Naive thymus-derived CD4-positive, alpha-beta T cell (primary cell): Measurements from ENCODE around the gene CTPS2. TPM values are rescaled to one million over a fixed set of nuclear protein-coding genes. Genes with fewer than 3 reads are reported as not detected.
"Not testable (repeated sequence)": the region's sequence is repeated elsewhere in the genome, so short reads cannot be mapped to it uniquely, and the experiment has no call there.

Experiments
- ATAC-seq: fragments of 150-1000 bp; cut with Tn5 transposase; 2 replicates; pipeline ENCODE4 v1.10.0; 2021; ENCODE audit warnings: mild to moderate bottlenecking, moderate library complexity
- CTCF ChIA-PET: fragments of 350-600 bp; sonication (Branson Sonifier 250); formaldehyde crosslinking; loops from one replicate; lab custom pipeline; 2021; ENCODE audit warnings: antibody characterized with exemption; lab: Charles Lee
- POLR2A ChIA-PET: fragments of 350-600 bp; sonication (Branson Sonifier 250); formaldehyde crosslinking; loops from one replicate; lab custom pipeline; 2021; ENCODE audit warnings: antibody characterized with exemption, inconsistent platforms; lab: Charles Lee
- DNase-seq, 9 donors: peaks; one replicate each; pipeline versions ENCODE4 v3.0.0 to v3.0.0-alpha.2; 2020 to 2022; ENCODE audit warnings: mixed read lengths in 1 of 9
- H3K27ac ChIP-seq: one replicate; pipeline ENCODE4 v1.7.0; 2013; ENCODE audit warnings: mild to moderate bottlenecking, low read depth, low read length, moderate library complexity
- H3K27me3 ChIP-seq, 2 donors: one replicate each; pipeline ENCODE4 v1.7.0; 2013; ENCODE audit warnings: low read length in 2 of 2, mild to moderate bottlenecking in 2 of 2, moderate library complexity in 2 of 2; ENCODE audit not compliant: control insufficient read depth in 2 of 2, insufficient read depth in 2 of 2
- H3K36me3 ChIP-seq, 3 experiments: 1 replicate in 2 of 3; 2 replicates in 1 of 3; pipeline ENCODE4 v1.7.0; 2013; ENCODE audit warnings: low read length in 3 of 3, mild to moderate bottlenecking in 3 of 3, moderate library complexity in 1 of 3; ENCODE audit not compliant: insufficient read depth in 3 of 3, control insufficient read depth in 2 of 3
- H3K4me1 ChIP-seq, 2 donors: one replicate each; pipeline ENCODE4 v1.7.0; 2013; ENCODE audit warnings: low read length in 2 of 2, mild to moderate bottlenecking in 2 of 2, moderate library complexity in 1 of 2; ENCODE audit not compliant: control insufficient read depth in 2 of 2, insufficient read depth in 2 of 2
- H3K4me3 ChIP-seq: 2 replicates; pipeline ENCODE4 v1.7.0; 2013; ENCODE audit warnings: mild to moderate bottlenecking, low read length
- H3K9me3 ChIP-seq, 3 experiments: 1 replicate in 2 of 3; 2 replicates in 1 of 3; pipeline ENCODE4 v1.7.0; 2013; ENCODE audit warnings: low read length in 3 of 3; ENCODE audit not compliant: control insufficient read depth in 2 of 3
- H3K27ac Mint-ChIP-seq, 9 donors: one replicate each; pipeline ENCODE4 v1.8.0; 2020 to 2022; ENCODE audit warnings: mixed read lengths in 9 of 9, mild to moderate bottlenecking in 8 of 9, moderate library complexity in 5 of 9, inconsistent platforms in 2 of 9
- H3K27me3 Mint-ChIP-seq, 5 donors: one replicate each; pipeline ENCODE4 v1.8.0; 2021 to 2022; ENCODE audit warnings: mixed read lengths in 5 of 5, mild to moderate bottlenecking in 1 of 5
- H3K36me3 Mint-ChIP-seq, 5 donors: one replicate each; pipeline ENCODE4 v1.8.0; 2020 to 2022; ENCODE audit warnings: mixed read lengths in 5 of 5, mild to moderate bottlenecking in 3 of 5, inconsistent platforms in 1 of 5
- H3K4me1 Mint-ChIP-seq, 7 donors: one replicate each; pipeline ENCODE4 v1.8.0; 2020 to 2022; ENCODE audit warnings: mixed read lengths in 7 of 7, mild to moderate bottlenecking in 3 of 7, inconsistent platforms in 1 of 7
- H3K4me3 Mint-ChIP-seq, 10 donors: one replicate each; pipeline ENCODE4 v1.8.0; 2020 to 2022; ENCODE audit warnings: mild to moderate bottlenecking in 10 of 10, mixed read lengths in 10 of 10, moderate library complexity in 6 of 10, inconsistent platforms in 2 of 10
- H3K9me3 Mint-ChIP-seq, 11 donors: one replicate each; pipeline ENCODE4 v1.8.0; 2020 to 2022; ENCODE audit warnings: mixed read lengths in 11 of 11, mild to moderate bottlenecking in 4 of 11, inconsistent platforms in 1 of 11, moderate library complexity in 1 of 11
- intact Hi-C, 2 donors: fragments of 100-400 bp; cut with micrococcal nuclease; formaldehyde crosslinking; loops; one replicate each; pipeline ENCODE4 v1.15.1; 2023
- polyA plus RNA-seq, 2 donors: library from polyadenylated mRNA; unstranded; fragments of 300-500 nt; fragmentation: Illumina TruSeq; gene quantifications; one replicate each; pipeline ENCODE4 v1.2.3, GENCODE V29; 2021
- total RNA-seq, 6 experiments: library from RNA in 5 of 6; stranded (reverse) in 5 of 6; gene quantifications; 1 replicate in 5 of 6; 2 replicates in 1 of 6; pipeline ENCODE4 v1.2.3 and lab custom pipeline; 2021 to 2026

The CTPS2 gene
- total and polyA plus RNA-seq, 7 experiments from 2014 or later, result 2.7 to 8.9 (median 5.6) TPM

GRCh38 chrX:16589211-16589610 is 123.3 kb downstream of the CTPS2 start:
- H3K27me3 ChIP-seq, result no peaks in the 10 kb centered on the region
- peaks cover 0 to 8% of the 10 kb centered on the region in 2 donors for H3K4me1 ChIP-seq
- intact Hi-C loops, result loop anchor here in 1 of 2 donors (10.0 kb wide), 1 partner anchor 46 kb away; no protein-coding TSS in a partner anchor
- no peak overlapping the region for H3K4me3 ChIP-seq
- ChIA-PET CTCF (no interaction called here), POLR2A (no interaction called here)
- H3K4me3 Mint-ChIP-seq, result no peak overlapping the region
- H3K9me3 ChIP-seq, result no peaks in the 10 kb centered on the region
- H3K36me3 ChIP-seq, result no peaks in the 10 kb centered on the region
- no peak overlapping the region for H3K27ac ChIP-seq
- peaks cover 0 to 22% (median 18%) of the 10 kb centered on the region in 7 donors for H3K4me1 Mint-ChIP-seq
- no peak for ATAC-seq
- H3K36me3 Mint-ChIP-seq, result peaks cover 0 to 31% (median 18%) of the 10 kb centered on the region in 5 donors
- H3K27ac Mint-ChIP-seq, result no peak overlapping the region
- no peaks in the 10 kb centered on the region for H3K27me3 Mint-ChIP-seq
- DNase-seq, result no peak
- H3K9me3 Mint-ChIP-seq, result peaks cover 0 to 7% (median 0%) of the 10 kb centered on the region in 11 donors

GRCh38 chrX:16588266-16588665 is 124.2 kb downstream of the CTPS2 start:
- Mint-ChIP-seq H3K27ac (no peak overlapping the region), H3K4me3 (no peak overlapping the region), H3K9me3 (peaks cover 0 to 14% (median 0%) of the 10 kb centered on the region in 11 donors), H3K27me3 (no peaks in the 10 kb centered on the region), H3K36me3 (peaks cover 0 to 31% (median 18%) of the 10 kb centered on the region in 5 donors), H3K4me1 (peaks cover 0 to 14% (median 9%) of the 10 kb centered on the region in 7 donors)
- H3K27ac ChIP-seq, result no peak overlapping the region
- H3K4me3 ChIP-seq, result no peak overlapping the region
- no peaks in the 10 kb centered on the region for H3K27me3 ChIP-seq
- H3K9me3 ChIP-seq, result no peaks in the 10 kb centered on the region
- intact Hi-C loops, result loop anchor here in 1 of 2 donors (10.0 kb wide), 1 partner anchor 47 kb away; no protein-coding TSS in a partner anchor
- ChIA-PET CTCF (no interaction called here), POLR2A (no interaction called here)
- H3K36me3 ChIP-seq, result no peaks in the 10 kb centered on the region
- no peak for DNase-seq
- no peak for ATAC-seq
- H3K4me1 ChIP-seq, result no peaks in the 10 kb centered on the region

GRCh38 chrX:16587836-16588235 is 124.6 kb downstream of the CTPS2 start:
- CTCF ChIA-PET, result no interaction called here

GRCh38 chrX:16586377-16587112 is 125.9 kb downstream of the CTPS2 start:
- no peaks in the 10 kb centered on the region for H3K9me3 ChIP-seq
- peaks cover 0 to 27% (median 5%) of the 10 kb centered on the region in 11 donors for H3K9me3 Mint-ChIP-seq
- H3K27ac Mint-ChIP-seq, result no peak overlapping the region
- no peak overlapping the region for H3K4me3 Mint-ChIP-seq
- CTCF ChIA-PET, result no interaction called here
- DNase-seq, result no peak
- H3K4me3 ChIP-seq, result no peak overlapping the region
- no peaks in the 10 kb centered on the region for H3K27me3 ChIP-seq
- no peaks in the 10 kb centered on the region for H3K4me1 ChIP-seq
- no peaks in the 10 kb centered on the region for H3K36me3 ChIP-seq
- ATAC-seq, result no peak
- POLR2A ChIA-PET, result no interaction called here
- H3K36me3 Mint-ChIP-seq, result peaks cover 0 to 27% (median 14%) of the 10 kb centered on the region in 5 donors
- intact Hi-C loops, result loop anchor here in 1 of 2 donors (10.0 kb wide), 1 partner anchor 48 kb away; no protein-coding TSS in a partner anchor
- H3K27ac ChIP-seq, result no peak overlapping the region
- H3K4me1 Mint-ChIP-seq, result peaks cover 0 to 14% (median 0%) of the 10 kb centered on the region in 7 donors
- H3K27me3 Mint-ChIP-seq, result no peaks in the 10 kb centered on the region

More at GRCh38 chrX:16587836-16588235, 124.6 kb downstream of the CTPS2 start:
- H3K27me3 ChIP-seq, result no peaks in the 10 kb centered on the region
- POLR2A ChIA-PET, result no interaction called here
- intact Hi-C loops, result loop anchor here in 1 of 2 donors (10.0 kb wide), 1 partner anchor 47 kb away; no protein-coding TSS in a partner anchor
- ATAC-seq (no peak), DNase-seq (no peak)
- Mint-ChIP-seq H3K4me1 (peaks cover 0 to 14% (median 9%) of the 10 kb centered on the region in 7 donors), H3K4me3 (no peak overlapping the region), H3K9me3 (peaks cover 0 to 18% (median 0%) of the 10 kb centered on the region in 11 donors), H3K27ac (peak overlapping the region in 1 of 9 donors; percentile 33), H3K27me3 (no peaks in the 10 kb centered on the region), H3K36me3 (peaks cover 0 to 31% (median 18%) of the 10 kb centered on the region in 5 donors)
- no peaks in the 10 kb centered on the region for H3K36me3 ChIP-seq
- no peaks in the 10 kb centered on the region for H3K9me3 ChIP-seq
- no peak overlapping the region for H3K4me3 ChIP-seq
- H3K27ac ChIP-seq, result no peak overlapping the region
- H3K4me1 ChIP-seq, result no peaks in the 10 kb centered on the region

GRCh38 chrX:16585486-16586376 is 126.7 kb downstream of the CTPS2 start:
- Mint-ChIP-seq H3K4me3 (no peak overlapping the region), H3K4me1 (peaks cover 0 to 14% (median 0%) of the 10 kb centered on the region in 7 donors), H3K9me3 (peaks cover 0 to 32% (median 5%) of the 10 kb centered on the region in 11 donors), H3K36me3 (peaks cover 0 to 21% (median 9%) of the 10 kb centered on the region in 5 donors), H3K27me3 (no peaks in the 10 kb centered on the region), H3K27ac (no peak overlapping the region)
- Histone ChIP-seq H3K4me1 (no peaks in the 10 kb centered on the region), H3K4me3 (no peak overlapping the region), H3K27ac (no peak overlapping the region), H3K9me3 (peaks cover 0 to 3% (median 0%) of the 10 kb centered on the region in 3 experiments), H3K36me3 (no peaks in the 10 kb centered on the region), H3K27me3 (no peaks in the 10 kb centered on the region)
- ChIA-PET POLR2A (no interaction called here), CTCF (no interaction called here)
- ATAC-seq (no peak), DNase-seq (no peak)
- intact Hi-C loops, result loop anchor here in 1 of 2 donors (10.0 kb wide), 1 partner anchor 49 kb away; no protein-coding TSS in a partner anchor

- H3K27ac Mint-ChIP-seq, CTCF ChIA-PET, H3K36me3 ChIP-seq, ATAC-seq, H3K9me3 ChIP-seq, H3K27ac ChIP-seq, H3K4me1 Mint-ChIP-seq, H3K4me1 ChIP-seq, H3K27me3 ChIP-seq, H3K4me3 Mint-ChIP-seq, POLR2A ChIA-PET, H3K36me3 Mint-ChIP-seq, H3K27me3 Mint-ChIP-seq, DNase-seq, H3K4me3 ChIP-seq: not testable (repeated sequence)
- peaks cover 0 to 41% (median 6%) of the 10 kb centered on the region in 11 donors for H3K9me3 Mint-ChIP-seq
- intact Hi-C loops, result loop anchor here in 1 of 2 donors (10.0 kb wide), 1 partner anchor 55 kb away; no protein-coding TSS in a partner anchor
Measured at GRCh38 chrX:16580004-16580797, 132.3 kb downstream of the CTPS2 start.
